Osteocyte (in vitro differentiated cells): Measurements from ENCODE around the gene AGFG1. TPM values are rescaled to one million over a fixed set of nuclear protein-coding genes. Genes with fewer than 3 reads are reported as not detected.

Experiments
- DNase-seq: peaks from one replicate; pipeline ENCODE4 v3.0.0; 2021; ENCODE audit warnings: mixed read lengths; ENCODE audit not compliant: unreplicated experiment; ENCODE audit errors: extremely low spot score
- H3K27ac Mint-ChIP-seq: one replicate; pipeline ENCODE4 v1.8.0; 2021; ENCODE audit warnings: mild to moderate bottlenecking, mixed read lengths; ENCODE audit not compliant: unreplicated experiment
- H3K27me3 Mint-ChIP-seq: one replicate; pipeline ENCODE4 v1.8.0; 2021; ENCODE audit warnings: mixed read lengths; ENCODE audit not compliant: unreplicated experiment
- H3K36me3 Mint-ChIP-seq: one replicate; pipeline ENCODE4 v1.8.0; 2021; ENCODE audit warnings: mixed read lengths; ENCODE audit not compliant: unreplicated experiment
- H3K4me1 Mint-ChIP-seq: one replicate; pipeline ENCODE4 v1.8.0; 2021; ENCODE audit warnings: mixed read lengths; ENCODE audit not compliant: unreplicated experiment
- H3K4me3 Mint-ChIP-seq: one replicate; pipeline ENCODE4 v1.8.0; 2021; ENCODE audit warnings: mild to moderate bottlenecking, moderate library complexity, mixed read lengths; ENCODE audit not compliant: unreplicated experiment
- H3K9me3 Mint-ChIP-seq: one replicate; pipeline ENCODE4 v1.8.0; 2021; ENCODE audit warnings: mixed read lengths; ENCODE audit not compliant: unreplicated experiment
- total RNA-seq: library from RNA; stranded (reverse); gene quantifications from 2 replicates; pipeline ENCODE4 v1.2.1, GENCODE V29; 2021
- TF ChIP-seq, protein P1 (sequence below): fragments of 200-600 bp; sonication (generic); IDR thresholded peaks from 2 replicates; pipeline ENCODE4 v1.5.0; 2021; ENCODE audit warnings: antibody characterized with exemption, mild to moderate bottlenecking, moderate library complexity

The AGFG1 gene
- total RNA-seq, 1 donor from 2014 or later, result 55.1 TPM

DNA sequence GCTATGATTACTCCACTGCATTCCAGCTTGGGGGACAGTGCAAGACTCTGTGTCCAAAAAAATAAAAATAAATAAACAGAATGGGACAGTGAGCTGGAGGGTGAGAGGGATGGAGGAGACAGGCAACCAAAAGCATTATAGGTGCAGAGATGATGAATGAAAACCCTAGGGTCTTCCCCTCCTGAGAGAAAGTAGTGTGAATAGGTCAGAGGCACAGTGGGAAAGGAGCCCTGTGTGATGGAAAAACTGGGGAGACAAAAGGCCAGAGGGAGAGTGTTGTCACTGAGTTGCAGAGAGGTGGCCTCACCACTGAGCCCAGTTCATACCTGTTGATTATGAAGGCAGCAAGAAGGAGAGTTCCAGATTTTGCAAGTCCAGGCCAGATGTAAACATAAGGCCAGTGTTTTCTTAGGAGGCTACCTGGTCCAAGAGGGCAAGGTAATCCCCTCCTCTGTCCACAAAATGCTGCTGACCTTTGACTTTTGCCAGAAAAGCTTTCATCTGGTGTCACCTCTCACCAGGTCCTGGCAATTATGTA lies 17.6 kb upstream of the AGFG1 start:
- H3K9me3 Mint-ChIP-seq, result no peaks in the 10 kb centered on the region
- no peaks in the 10 kb centered on the region for H3K4me1 Mint-ChIP-seq
- H3K27me3 Mint-ChIP-seq, result peaks cover 3% of the 10 kb centered on the region
- H3K4me3 Mint-ChIP-seq, result no peak overlapping the region
- H3K27ac Mint-ChIP-seq, result no peak overlapping the region
- TF ChIP-seq, protein P1, sequence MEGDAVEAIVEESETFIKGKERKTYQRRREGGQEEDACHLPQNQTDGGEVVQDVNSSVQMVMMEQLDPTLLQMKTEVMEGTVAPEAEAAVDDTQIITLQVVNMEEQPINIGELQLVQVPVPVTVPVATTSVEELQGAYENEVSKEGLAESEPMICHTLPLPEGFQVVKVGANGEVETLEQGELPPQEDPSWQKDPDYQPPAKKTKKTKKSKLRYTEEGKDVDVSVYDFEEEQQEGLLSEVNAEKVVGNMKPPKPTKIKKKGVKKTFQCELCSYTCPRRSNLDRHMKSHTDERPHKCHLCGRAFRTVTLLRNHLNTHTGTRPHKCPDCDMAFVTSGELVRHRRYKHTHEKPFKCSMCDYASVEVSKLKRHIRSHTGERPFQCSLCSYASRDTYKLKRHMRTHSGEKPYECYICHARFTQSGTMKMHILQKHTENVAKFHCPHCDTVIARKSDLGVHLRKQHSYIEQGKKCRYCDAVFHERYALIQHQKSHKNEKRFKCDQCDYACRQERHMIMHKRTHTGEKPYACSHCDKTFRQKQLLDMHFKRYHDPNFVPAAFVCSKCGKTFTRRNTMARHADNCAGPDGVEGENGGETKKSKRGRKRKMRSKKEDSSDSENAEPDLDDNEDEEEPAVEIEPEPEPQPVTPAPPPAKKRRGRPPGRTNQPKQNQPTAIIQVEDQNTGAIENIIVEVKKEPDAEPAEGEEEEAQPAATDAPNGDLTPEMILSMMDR, result no peak
- no peaks in the 10 kb centered on the region for H3K36me3 Mint-ChIP-seq
- no peak for DNase-seq

DNA sequence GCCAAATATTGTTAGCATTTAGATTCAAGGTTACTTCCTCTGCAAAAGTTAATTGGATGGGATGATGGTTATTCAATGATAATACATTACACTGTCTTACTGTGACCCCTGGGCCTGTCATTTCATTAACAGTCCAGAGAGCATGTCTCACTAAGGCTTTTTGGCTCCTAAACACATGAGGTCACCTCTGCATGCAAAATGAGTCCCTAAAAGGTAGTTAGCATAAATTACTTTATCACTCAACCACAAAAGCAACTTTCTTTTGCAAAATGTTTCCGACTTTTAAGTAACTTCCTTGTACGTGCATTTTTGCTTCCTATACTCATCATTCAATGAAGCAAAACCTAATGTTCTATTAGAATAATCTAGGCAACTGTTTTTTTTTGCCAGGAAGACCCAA lies 16.8 kb upstream of the AGFG1 start:
- no peaks in the 10 kb centered on the region for H3K36me3 Mint-ChIP-seq
- DNase-seq, result no peak
- TF ChIP-seq, protein P1, result no peak

DNA sequence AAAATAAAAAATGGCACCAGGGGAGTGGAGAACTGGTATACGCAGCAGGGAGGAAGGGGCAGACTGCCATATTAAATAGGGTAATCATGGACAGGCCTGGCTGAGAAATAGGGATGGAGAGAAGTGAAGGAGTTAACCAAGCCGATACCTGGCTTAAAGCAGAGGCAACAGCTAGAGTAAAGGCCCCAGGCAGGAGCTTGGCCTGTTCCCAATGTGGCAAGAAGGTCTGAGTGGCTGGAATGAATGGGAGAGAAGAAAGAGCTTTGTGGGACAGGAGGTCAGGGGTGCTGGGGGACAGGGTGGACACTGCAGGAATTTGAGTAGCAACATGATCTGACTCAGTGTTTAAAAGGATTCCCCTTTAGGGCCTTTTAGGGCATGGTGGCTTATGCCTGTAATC lies 15.9 kb upstream of the AGFG1 start:
- Mint-ChIP-seq H3K36me3 (no peaks in the 10 kb centered on the region), H3K27ac (no peak overlapping the region), H3K4me3 (no peak overlapping the region), H3K9me3 (no peaks in the 10 kb centered on the region), H3K4me1 (no peaks in the 10 kb centered on the region), H3K27me3 (peaks cover 3% of the 10 kb centered on the region)
- DNase-seq, result no peak
- TF ChIP-seq, protein P1, result no peak

More for the DNA sequence above, 16.8 kb upstream of the AGFG1 start:
- H3K27ac Mint-ChIP-seq, result no peak overlapping the region
- no peak overlapping the region for H3K4me3 Mint-ChIP-seq
- peaks cover 3% of the 10 kb centered on the region for H3K27me3 Mint-ChIP-seq
- no peaks in the 10 kb centered on the region for H3K9me3 Mint-ChIP-seq
- H3K4me1 Mint-ChIP-seq, result no peaks in the 10 kb centered on the region

DNA sequence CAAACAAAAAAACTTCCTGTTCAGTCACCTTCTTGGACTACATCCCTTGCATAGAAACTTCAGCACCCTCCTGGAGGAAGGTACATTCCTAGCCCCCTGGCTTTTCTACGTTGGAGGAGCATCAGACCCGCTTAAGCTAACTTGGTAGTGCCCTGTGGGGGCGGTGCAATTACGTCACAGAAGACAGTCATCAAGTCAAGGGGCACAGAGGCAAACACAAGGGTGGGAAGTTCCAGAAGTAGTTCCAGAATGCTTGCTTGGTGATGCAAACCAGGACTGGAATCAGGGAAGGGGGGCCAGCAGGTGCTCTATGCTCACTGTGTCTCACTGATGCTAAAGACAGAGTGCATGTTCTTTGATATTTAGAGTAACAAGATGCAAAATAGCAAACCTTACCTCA lies 15.2 kb upstream of the AGFG1 start:
- Mint-ChIP-seq H3K36me3 (no peaks in the 10 kb centered on the region), H3K27ac (no peak overlapping the region), H3K4me3 (no peak overlapping the region), H3K9me3 (no peaks in the 10 kb centered on the region), H3K27me3 (no peaks in the 10 kb centered on the region), H3K4me1 (no peaks in the 10 kb centered on the region)
- DNase-seq, result no peak
- TF ChIP-seq, protein P1, result no peak

DNA sequence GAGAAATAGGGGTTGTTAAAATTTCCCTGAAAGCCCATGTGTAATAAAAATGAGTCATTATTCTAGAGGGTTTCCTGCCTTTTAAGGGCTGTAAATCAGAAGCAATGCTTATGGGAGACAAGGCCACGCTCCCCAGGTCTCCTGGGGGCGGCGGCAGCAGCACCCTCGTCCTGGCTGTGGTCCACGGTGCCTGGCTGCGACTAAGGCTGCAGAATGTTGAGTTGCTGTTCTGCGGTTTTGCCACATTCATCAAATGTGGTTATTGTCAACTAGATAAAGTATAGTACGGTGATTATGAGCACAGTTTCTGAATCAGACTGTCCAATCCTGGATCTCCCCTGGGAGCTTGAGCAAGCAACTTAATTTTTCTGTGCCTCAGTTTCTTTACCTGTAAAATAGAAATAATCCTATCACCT lies 11.9 kb upstream of the AGFG1 start:
- TF ChIP-seq, protein P1, result no peak
- H3K27me3 Mint-ChIP-seq, result no peaks in the 10 kb centered on the region
- no peak overlapping the region for H3K27ac Mint-ChIP-seq
- peaks cover 2% of the 10 kb centered on the region for H3K4me1 Mint-ChIP-seq
- no peaks in the 10 kb centered on the region for H3K9me3 Mint-ChIP-seq
- no peak overlapping the region for H3K4me3 Mint-ChIP-seq
- H3K36me3 Mint-ChIP-seq, result no peaks in the 10 kb centered on the region
- DNase-seq, result no peak
